A549 (cell line): ENCODE measurements around the gene CFAP43.

Experiments used
- BHLHE40 ChIP-seq: IDR thresholded peaks from 2 replicates; pipeline ENCODE4 v1.6.1; 2012; ENCODE audit warnings: low read depth, low read length, inconsistent platforms
- CBX8 ChIP-seq: fragments of 200-600 bp; sonication (generic); IDR thresholded peaks from 2 replicates; pipeline ENCODE4 v1.6.1; 2016
- CHD2 ChIP-seq: fragments of 150-350 bp; IDR thresholded peaks from 2 replicates; pipeline ENCODE4 v1.6.1; 2014; ENCODE audit warnings: low read length; ENCODE audit not compliant: partially characterized antibody
- EP300 ChIP-seq, 2 experiments: fragments of >200 bp; sonication (Bioruptor Twin); formaldehyde crosslinking; IDR thresholded peaks; 2 replicates in 1 of 2; 3 replicates in 1 of 2; pipeline ENCODE4 v1.6.1; 2016 to 2017
- HOXA7 ChIP-seq: fragments of 250-450 bp; sonication (Bioruptor Pico); IDR thresholded peaks from 2 replicates; pipeline ENCODE4 v1.5.0; 2020; ENCODE audit warnings: mild to moderate bottlenecking, moderate library complexity
- MAFK ChIP-seq: fragments of 450-650 bp; IDR thresholded peaks from 2 replicates; pipeline ENCODE4 v1.6.1; 2014; ENCODE audit not compliant: partially characterized antibody
- POLR2A ChIP-seq: IDR thresholded peaks from 2 replicates; pipeline ENCODE4 v1.6.1; 2012; ENCODE audit warnings: mild to moderate bottlenecking, low read length
- POLR2AphosphoS2 ChIP-seq: conservative IDR thresholded peaks from 2 replicates; pipeline ENCODE4 v1.6.1; 2012; ENCODE audit warnings: low read length, improper control_type of control experiment, inconsistent platforms
- TF ChIP-seq, protein P1 (sequence below): fragments of >200 bp; sonication (Bioruptor Twin); formaldehyde crosslinking; IDR thresholded peaks from 3 replicates; pipeline ENCODE4 v1.5.1; 2016
- TF ChIP-seq, protein P2 (sequence below): IDR thresholded peaks from 2 replicates; pipeline ENCODE4 v1.6.1; 2012; ENCODE audit warnings: low read depth, borderline replicate concordance
- TF ChIP-seq, protein P3 (sequence below): fragments of 450-650 bp; IDR thresholded peaks from 2 replicates; pipeline ENCODE4 v1.6.1; 2014; ENCODE audit warnings: antibody characterized with exemption
- TF ChIP-seq, protein P4 (sequence below): fragments of 250-450 bp; sonication (Bioruptor Pico); IDR thresholded peaks from 2 replicates; pipeline ENCODE4 v1.5.0; 2021; ENCODE audit warnings: mild to moderate bottlenecking, moderate library complexity, borderline replicate concordance
- TF ChIP-seq, protein P5 (sequence below): fragments of 200-600 bp; sonication (generic); IDR thresholded peaks from 2 replicates; pipeline ENCODE4 v1.6.1; 2016; ENCODE audit warnings: antibody characterized with exemption, mild to moderate bottlenecking, moderate library complexity

DNA sequence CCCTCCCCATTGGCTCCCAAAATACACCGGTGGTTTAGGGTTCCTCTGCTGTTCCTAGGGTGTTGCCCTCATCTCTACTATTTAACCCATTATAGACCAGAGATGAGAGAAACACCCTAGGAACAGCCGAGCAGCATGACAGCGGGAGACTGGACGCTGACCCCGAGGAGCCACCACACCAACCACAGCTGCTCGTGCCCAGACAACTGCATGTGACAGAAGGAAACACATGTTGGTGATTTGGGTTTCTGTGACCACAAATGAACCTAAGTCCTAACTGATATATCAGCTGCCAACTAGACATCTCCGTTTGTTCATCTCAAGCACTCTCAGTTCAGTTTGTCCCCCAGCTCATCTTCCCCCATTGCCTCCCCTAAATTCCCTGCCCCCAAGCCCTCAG, 13.4 kb downstream of the CFAP43 start:
- TF ChIP-seq, protein P1, sequence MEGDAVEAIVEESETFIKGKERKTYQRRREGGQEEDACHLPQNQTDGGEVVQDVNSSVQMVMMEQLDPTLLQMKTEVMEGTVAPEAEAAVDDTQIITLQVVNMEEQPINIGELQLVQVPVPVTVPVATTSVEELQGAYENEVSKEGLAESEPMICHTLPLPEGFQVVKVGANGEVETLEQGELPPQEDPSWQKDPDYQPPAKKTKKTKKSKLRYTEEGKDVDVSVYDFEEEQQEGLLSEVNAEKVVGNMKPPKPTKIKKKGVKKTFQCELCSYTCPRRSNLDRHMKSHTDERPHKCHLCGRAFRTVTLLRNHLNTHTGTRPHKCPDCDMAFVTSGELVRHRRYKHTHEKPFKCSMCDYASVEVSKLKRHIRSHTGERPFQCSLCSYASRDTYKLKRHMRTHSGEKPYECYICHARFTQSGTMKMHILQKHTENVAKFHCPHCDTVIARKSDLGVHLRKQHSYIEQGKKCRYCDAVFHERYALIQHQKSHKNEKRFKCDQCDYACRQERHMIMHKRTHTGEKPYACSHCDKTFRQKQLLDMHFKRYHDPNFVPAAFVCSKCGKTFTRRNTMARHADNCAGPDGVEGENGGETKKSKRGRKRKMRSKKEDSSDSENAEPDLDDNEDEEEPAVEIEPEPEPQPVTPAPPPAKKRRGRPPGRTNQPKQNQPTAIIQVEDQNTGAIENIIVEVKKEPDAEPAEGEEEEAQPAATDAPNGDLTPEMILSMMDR: no peak
- TF ChIP-seq POLR2A (no peak), BHLHE40 (no peak), HOXA7 (CRISPR knock-in tag) (no peak), MAFK (no peak), CBX8 (no peak), CHD2 (no peak), POLR2AphosphoS2 (no peak), EP300 (IDR thresholded peaks at IDR 0.05) (no peak)
- TF ChIP-seq, protein P2, sequence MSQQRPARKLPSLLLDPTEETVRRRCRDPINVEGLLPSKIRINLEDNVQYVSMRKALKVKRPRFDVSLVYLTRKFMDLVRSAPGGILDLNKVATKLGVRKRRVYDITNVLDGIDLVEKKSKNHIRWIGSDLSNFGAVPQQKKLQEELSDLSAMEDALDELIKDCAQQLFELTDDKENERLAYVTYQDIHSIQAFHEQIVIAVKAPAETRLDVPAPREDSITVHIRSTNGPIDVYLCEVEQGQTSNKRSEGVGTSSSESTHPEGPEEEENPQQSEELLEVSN: no peak
- TF ChIP-seq, protein P3, sequence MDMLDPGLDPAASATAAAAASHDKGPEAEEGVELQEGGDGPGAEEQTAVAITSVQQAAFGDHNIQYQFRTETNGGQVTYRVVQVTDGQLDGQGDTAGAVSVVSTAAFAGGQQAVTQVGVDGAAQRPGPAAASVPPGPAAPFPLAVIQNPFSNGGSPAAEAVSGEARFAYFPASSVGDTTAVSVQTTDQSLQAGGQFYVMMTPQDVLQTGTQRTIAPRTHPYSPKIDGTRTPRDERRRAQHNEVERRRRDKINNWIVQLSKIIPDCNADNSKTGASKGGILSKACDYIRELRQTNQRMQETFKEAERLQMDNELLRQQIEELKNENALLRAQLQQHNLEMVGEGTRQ: no peak
- TF ChIP-seq, protein P4, sequence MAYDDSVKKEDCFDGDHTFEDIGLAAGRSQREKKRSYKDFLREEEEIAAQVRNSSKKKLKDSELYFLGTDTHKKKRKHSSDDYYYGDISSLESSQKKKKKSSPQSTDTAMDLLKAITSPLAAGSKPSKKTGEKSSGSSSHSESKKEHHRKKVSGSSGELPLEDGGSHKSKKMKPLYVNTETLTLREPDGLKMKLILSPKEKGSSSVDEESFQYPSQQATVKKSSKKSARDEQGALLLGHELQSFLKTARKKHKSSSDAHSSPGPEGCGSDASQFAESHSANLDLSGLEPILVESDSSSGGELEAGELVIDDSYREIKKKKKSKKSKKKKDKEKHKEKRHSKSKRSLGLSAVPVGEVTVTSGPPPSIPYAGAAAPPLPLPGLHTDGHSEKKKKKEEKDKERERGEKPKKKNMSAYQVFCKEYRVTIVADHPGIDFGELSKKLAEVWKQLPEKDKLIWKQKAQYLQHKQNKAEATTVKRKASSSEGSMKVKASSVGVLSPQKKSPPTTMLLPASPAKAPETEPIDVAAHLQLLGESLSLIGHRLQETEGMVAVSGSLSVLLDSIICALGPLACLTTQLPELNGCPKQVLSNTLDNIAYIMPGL: no peak
- TF ChIP-seq, protein P5, sequence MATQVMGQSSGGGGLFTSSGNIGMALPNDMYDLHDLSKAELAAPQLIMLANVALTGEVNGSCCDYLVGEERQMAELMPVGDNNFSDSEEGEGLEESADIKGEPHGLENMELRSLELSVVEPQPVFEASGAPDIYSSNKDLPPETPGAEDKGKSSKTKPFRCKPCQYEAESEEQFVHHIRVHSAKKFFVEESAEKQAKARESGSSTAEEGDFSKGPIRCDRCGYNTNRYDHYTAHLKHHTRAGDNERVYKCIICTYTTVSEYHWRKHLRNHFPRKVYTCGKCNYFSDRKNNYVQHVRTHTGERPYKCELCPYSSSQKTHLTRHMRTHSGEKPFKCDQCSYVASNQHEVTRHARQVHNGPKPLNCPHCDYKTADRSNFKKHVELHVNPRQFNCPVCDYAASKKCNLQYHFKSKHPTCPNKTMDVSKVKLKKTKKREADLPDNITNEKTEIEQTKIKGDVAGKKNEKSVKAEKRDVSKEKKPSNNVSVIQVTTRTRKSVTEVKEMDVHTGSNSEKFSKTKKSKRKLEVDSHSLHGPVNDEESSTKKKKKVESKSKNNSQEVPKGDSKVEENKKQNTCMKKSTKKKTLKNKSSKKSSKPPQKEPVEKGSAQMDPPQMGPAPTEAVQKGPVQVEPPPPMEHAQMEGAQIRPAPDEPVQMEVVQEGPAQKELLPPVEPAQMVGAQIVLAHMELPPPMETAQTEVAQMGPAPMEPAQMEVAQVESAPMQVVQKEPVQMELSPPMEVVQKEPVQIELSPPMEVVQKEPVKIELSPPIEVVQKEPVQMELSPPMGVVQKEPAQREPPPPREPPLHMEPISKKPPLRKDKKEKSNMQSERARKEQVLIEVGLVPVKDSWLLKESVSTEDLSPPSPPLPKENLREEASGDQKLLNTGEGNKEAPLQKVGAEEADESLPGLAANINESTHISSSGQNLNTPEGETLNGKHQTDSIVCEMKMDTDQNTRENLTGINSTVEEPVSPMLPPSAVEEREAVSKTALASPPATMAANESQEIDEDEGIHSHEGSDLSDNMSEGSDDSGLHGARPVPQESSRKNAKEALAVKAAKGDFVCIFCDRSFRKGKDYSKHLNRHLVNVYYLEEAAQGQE: no peak
